Activated naive CD8-positive, alpha-beta T cell treated with anti-CD3 and anti-CD28 coated beads, Interleukin-2, amount 10 ng/mL, durations not matched to agents 7 days and 5 days (primary cell): ENCODE data around the gene NOS3. TPM values are rescaled to one million over a fixed set of nuclear protein-coding genes. Genes with fewer than 3 reads are reported as not detected.
"Not testable (repeated sequence)": the region's sequence is repeated elsewhere in the genome, so short reads cannot be mapped to it uniquely, and the experiment has no call there.

Experiments
- ATAC-seq: fragments of 150-1000 bp; cut with Tn5 transposase; one replicate; pipeline ENCODE4 v1.10.0; 2021; ENCODE audit warnings: low read depth, moderate library complexity
- POLR2A ChIA-PET: fragments of 350-600 bp; sonication (Branson Sonifier 250); formaldehyde crosslinking; loops from one replicate; lab custom pipeline; 2021; ENCODE audit warnings: antibody characterized with exemption; lab: Charles Lee
- DNase-seq: peaks from one replicate; pipeline ENCODE4 v3.0.0; 2021
- H3K27ac Mint-ChIP-seq: one replicate; pipeline ENCODE4 v1.8.0; 2022; ENCODE audit warnings: mild to moderate bottlenecking, mixed read lengths
- H3K27me3 Mint-ChIP-seq: one replicate; pipeline ENCODE4 v1.8.0; 2022; ENCODE audit warnings: mild to moderate bottlenecking, moderate library complexity, mixed read lengths
- H3K36me3 Mint-ChIP-seq: one replicate; pipeline ENCODE4 v1.8.0; 2021; ENCODE audit warnings: mild to moderate bottlenecking, mixed read lengths
- H3K4me1 Mint-ChIP-seq: one replicate; pipeline ENCODE4 v1.8.0; 2021; ENCODE audit warnings: mixed read lengths
- H3K4me3 Mint-ChIP-seq: one replicate; pipeline ENCODE4 v1.8.0; 2022; ENCODE audit warnings: mild to moderate bottlenecking, moderate library complexity, mixed read lengths
- H3K9me3 Mint-ChIP-seq: one replicate; pipeline ENCODE4 v1.8.0; 2021; ENCODE audit warnings: mixed read lengths
- total RNA-seq, 2 experiments: library from RNA; stranded (reverse); gene quantifications; one replicate each; pipeline ENCODE4 v1.2.3, GENCODE V29; 2021

The NOS3 gene
- total RNA-seq, 2 experiments from 2014 or later = 12.5 to 15.8 TPM

DNA sequence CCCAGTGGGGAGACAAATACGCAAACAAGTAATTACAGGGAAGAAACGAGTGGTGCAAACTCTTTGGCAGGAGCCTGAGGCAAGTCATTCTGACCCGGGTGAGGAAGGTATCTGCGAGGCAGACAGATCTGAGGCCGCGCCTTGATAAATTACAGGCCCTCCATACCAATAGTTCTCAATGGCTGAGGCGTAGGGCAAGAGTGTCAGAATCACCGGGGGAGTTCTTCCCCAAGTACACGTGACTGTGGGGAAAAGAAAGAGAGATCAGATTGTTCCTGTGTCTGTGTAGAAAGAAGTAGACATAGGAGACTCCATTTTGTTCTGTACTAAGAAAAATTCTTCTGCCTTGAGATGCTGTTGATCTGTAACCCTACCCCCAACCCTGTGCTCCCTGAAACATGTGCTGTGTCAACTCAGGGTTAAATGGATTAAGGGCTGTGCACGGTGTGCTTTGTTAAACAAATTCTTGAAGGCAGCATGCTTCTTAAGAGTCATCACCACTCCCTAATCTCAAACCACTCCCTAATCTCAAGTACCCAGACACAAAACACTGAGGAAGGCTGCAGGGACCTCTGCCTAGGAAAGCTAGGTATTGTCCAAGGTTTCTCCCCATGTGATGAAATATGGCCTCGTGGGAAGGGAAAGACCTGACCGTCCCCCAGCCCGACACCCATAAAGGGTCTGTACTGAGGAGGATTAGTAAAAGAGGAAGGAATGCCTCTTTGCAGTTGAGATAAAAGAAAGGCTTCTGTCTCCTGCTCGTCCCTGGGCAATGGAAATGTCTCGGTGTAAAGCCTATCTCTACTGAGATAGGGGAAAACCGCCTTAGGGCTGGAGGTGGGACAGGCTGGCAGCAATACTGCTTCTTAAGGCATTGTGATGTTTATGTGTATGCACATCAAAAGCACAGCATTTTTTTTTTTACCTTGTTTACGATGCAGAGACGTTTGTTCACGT is 36.2 kb downstream of the NOS3 start:
- POLR2A ChIA-PET = interaction anchor here (1.0 to 1.7 kb wide), 8 partner anchors 8 to 58 kb away, joined by 3 to 26 read pairs (median 9); partner anchors contain the start of genes SLC4A2 and TMUB1
- ATAC-seq, H3K9me3 Mint-ChIP-seq, H3K27me3 Mint-ChIP-seq, H3K36me3 Mint-ChIP-seq, DNase-seq: not testable (repeated sequence)
- peak overlapping the region; percentile 92 for H3K27ac Mint-ChIP-seq
- peaks cover 15% of the 10 kb centered on the region for H3K4me1 Mint-ChIP-seq
- peak overlapping the region; percentile 86 for H3K4me3 Mint-ChIP-seq

DNA sequence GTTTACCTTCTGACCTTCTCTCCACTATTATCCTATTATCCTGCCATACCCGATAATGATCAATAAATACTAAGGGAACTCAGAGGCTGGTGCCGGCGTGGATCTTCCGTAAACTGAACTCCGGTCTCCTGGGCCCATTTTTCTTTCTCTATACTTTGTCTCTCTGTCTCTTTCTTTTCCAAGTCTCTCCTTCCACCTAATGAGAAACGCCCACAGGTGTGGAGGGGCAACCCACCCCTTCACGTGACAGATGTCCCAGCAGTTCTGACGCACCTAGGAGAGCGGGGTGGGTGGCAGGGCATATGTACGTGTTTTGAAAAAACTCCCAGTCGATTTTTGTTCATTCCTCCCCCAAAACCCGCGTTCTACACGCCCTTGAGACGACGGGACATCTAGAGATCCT is 36.9 kb downstream of the NOS3 start:
- not testable (repeated sequence) for ATAC-seq, H3K36me3 Mint-ChIP-seq, DNase-seq, H3K9me3 Mint-ChIP-seq, H3K27me3 Mint-ChIP-seq
- Mint-ChIP-seq H3K4me1 (peaks cover 15% of the 10 kb centered on the region), H3K27ac (peak overlapping the region; percentile 92), H3K4me3 (peak overlapping the region; percentile 86)
- POLR2A ChIA-PET = interaction anchor here (0.6 to 1.7 kb wide), 13 partner anchors 9 to 272 kb away, joined by 3 to 26 read pairs (median 7); partner anchors contain the start of genes FASTK, SLC4A2 and TMUB1

DNA sequence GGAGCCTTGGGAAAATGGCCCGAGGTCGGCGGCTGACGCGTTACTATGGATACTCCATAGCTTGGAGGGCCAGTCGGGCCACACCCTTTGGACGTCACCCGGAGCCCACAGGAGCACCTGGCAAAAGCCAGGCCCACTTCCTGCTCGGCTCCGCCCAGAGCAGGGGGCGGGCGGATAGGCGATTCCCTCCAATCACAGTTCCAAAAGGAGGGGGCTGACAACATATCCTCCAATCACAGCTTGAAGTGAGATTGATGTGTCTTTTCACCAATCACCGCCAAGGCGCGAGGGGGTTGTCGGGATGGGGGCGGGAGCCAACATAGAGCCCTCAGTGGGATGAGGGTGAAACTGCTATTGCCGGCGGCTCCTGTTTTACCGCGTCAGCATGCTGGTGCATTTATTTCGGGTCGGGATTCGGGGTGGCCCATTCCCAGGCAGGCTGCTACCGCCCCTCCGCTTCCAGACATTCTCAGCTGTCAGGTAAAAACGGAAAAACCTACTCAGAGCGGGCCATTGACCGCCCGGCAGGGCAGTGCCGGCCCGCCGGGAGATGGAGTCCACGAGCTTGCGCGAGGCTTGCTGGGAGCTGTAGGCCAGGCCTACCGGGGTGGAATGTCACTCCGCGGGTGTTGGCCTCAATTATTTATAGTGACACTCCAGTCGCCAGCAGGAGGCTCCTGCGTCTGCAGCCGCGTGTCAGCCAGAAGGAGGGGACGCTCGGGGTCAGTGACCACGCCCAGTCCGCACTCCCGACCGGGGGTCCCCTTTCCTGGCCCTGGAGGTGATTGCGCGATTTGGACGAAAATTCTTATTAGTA is 37.5 kb downstream of the NOS3 start, which contains the start of gene ABCB8:
TSS of gene ABCB8 (plus strand) at position 320 of the 817 bp plus-strand sequence. CDS start at position 386, 66 bp downstream.
- ATAC-seq (peak; percentile 97), DNase-seq (peak; percentile 94)
- Mint-ChIP-seq H3K9me3 (no peaks in the 10 kb centered on the region), H3K27me3 (no peaks in the 10 kb centered on the region), H3K4me3 (peak within 1 kb of the TSS; percentile 86), H3K27ac (peak within 1 kb of the TSS; percentile 92), H3K4me1 (peaks cover 15% of the 10 kb centered on the region), H3K36me3 (peaks cover 2% of the 10 kb centered on the region)
- POLR2A ChIA-PET = interaction anchor here (0.6 to 1.7 kb wide), 16 partner anchors 10 to 273 kb away, joined by 3 to 26 read pairs (median 5); partner anchors contain the start of genes ABCF2, FASTK, SLC4A2 and TMUB1

DNA sequence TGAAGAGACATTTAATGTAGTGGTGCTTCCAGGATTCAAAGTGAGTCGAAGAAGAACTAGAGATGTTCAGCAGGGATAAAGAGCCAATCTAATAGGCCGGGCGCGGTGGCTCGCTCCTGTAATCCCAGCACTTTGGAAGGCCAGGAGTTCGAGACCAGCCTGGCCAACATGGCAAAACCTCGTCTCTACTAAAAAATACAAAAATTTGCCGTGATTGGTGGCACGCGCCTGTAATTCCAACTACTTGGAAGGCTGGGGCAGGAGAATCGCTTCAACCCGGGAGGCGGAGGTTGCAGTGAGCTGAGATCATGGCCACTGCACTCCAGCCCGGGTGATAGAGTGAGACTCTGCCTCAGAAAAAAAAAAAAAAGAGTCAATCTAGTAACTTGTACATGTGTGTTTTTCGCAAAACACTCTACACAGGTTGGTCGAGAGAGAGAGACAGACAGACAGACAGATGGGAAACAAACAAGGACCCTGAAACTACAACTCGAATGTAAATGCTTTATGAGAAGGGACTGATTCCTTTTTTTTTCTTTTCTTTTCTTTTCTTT is 38.2 kb downstream of the NOS3 start:
- Mint-ChIP-seq H3K36me3 (peaks cover 2% of the 10 kb centered on the region), H3K27ac (peak overlapping the region; percentile 92), H3K9me3 (no peaks in the 10 kb centered on the region), H3K27me3 (no peaks in the 10 kb centered on the region), H3K4me1 (peaks cover 15% of the 10 kb centered on the region), H3K4me3 (peak overlapping the region; percentile 86)
- ATAC-seq = no peak
- no peak for DNase-seq
- POLR2A ChIA-PET = interaction anchor here (0.7 to 1.7 kb wide), 13 partner anchors 9 to 198 kb away, joined by 3 to 26 read pairs (median 6); partner anchors contain the start of genes ABCF2, FASTK, SLC4A2 and TMUB1

DNA sequence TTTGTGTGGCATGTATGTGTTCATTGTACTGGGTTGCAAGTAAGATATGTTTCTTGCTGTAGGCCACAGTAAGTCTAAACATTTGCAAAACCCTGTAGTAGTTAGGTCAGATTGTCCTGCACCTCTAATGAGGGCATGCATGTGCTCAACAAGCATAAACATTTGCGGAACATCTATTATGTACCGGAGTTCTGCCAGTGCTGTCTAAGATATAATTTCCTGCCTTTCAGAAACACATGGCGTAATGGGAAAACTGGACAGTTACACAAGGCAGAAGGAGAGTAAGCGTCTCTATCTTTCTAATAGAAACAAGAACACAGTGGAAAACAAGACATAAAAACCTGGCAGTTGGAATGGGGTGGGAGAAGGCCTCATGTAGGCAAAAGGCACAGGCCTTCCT is 40.2 kb downstream of the NOS3 start:
- Mint-ChIP-seq H3K4me1 (peaks cover 15% of the 10 kb centered on the region), H3K27me3 (no peaks in the 10 kb centered on the region), H3K4me3 (no peak overlapping the region), H3K27ac (no peak overlapping the region), H3K9me3 (no peaks in the 10 kb centered on the region), H3K36me3 (peaks cover 2% of the 10 kb centered on the region)
- POLR2A ChIA-PET = no interaction called here
- DNase-seq = no peak
- no peak for ATAC-seq

DNA sequence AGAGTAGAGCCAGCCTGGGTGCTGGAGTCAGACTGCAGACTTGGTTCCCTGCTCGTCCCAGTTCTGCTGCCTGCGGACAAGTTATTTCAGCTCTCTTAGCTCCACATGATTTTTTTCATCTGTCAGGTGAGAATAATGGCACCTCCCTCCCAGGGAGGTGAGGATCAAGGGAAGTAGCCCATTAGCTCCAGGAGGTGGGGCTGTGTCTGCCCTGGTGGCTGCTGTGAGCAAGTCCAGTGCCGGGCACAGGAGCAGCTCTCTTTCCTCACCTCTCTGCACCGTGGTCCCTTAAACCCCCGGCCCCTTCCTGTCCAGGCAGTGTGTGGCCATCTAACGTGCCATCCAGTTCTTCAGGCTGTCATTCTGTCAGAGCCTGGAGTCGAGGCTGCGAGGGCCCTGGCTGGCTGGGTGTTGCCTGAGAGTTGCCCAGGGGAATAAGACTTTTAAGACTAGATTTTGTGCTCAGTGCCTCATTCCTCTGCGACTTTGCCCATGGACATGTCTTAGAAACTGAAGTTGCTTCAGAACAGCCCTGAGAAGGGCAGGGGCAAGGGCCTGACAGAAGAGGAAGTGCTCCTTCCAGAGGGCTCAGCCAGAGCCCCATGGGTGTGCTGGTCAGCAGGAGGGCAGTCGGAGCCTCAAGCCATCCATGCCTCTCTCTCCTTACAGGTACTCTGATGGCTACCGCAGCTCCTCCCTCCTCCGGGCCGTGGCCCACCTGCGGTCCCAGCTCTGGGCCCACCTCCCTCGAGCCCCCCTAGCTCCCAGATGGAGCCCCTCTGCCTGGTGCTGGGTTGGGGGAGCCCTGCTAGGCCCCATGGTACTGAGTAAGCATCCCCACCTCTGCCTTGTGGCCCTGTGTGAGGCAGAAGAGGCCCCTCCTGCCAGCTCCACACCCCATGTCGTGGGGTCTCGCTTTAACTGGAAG is 42.4 kb downstream of the NOS3 start:
- H3K27me3 Mint-ChIP-seq = no peaks in the 10 kb centered on the region
- peaks cover 8% of the 10 kb centered on the region for H3K4me1 Mint-ChIP-seq
- DNase-seq = no peak
- no peak overlapping the region for H3K27ac Mint-ChIP-seq
- H3K36me3 Mint-ChIP-seq = peaks cover 2% of the 10 kb centered on the region
- ATAC-seq = no peak
- H3K9me3 Mint-ChIP-seq = no peaks in the 10 kb centered on the region
- POLR2A ChIA-PET = interaction anchor here (0.9 kb wide), 1 partner anchor 13 kb away, joined by 3 read pairs; no protein-coding TSS in a partner anchor
- no peak overlapping the region for H3K4me3 Mint-ChIP-seq

DNA sequence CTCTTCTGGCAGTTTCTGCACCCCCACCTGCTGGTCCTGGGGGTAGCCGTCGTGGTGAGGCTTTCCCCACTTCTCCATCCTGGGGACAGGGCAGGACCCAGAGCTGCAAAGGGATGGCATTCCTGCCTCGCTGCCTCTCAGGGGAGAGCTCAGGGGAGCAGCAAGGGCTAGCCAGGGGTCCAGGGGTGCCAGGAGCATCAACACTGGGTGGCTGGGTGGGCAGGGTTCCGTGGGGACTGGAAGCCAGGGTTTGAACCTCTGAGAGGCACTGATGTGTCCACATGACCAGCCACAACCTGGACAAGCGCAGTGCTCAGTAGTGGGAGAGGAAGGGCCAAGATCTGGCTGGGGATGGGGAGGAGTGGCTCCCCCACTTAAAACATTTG is 43.0 kb downstream of the NOS3 start:
- no peak for DNase-seq
- ATAC-seq = no peak
- H3K4me1 Mint-ChIP-seq = peaks cover 5% of the 10 kb centered on the region
- H3K9me3 Mint-ChIP-seq = no peaks in the 10 kb centered on the region
- H3K4me3 Mint-ChIP-seq = no peak overlapping the region
- POLR2A ChIA-PET = interaction anchor here (0.9 kb wide), 1 partner anchor 12 kb away, joined by 3 read pairs; no protein-coding TSS in a partner anchor
- H3K27ac Mint-ChIP-seq = no peak overlapping the region
- H3K36me3 Mint-ChIP-seq = no peaks in the 10 kb centered on the region
- no peaks in the 10 kb centered on the region for H3K27me3 Mint-ChIP-seq

DNA sequence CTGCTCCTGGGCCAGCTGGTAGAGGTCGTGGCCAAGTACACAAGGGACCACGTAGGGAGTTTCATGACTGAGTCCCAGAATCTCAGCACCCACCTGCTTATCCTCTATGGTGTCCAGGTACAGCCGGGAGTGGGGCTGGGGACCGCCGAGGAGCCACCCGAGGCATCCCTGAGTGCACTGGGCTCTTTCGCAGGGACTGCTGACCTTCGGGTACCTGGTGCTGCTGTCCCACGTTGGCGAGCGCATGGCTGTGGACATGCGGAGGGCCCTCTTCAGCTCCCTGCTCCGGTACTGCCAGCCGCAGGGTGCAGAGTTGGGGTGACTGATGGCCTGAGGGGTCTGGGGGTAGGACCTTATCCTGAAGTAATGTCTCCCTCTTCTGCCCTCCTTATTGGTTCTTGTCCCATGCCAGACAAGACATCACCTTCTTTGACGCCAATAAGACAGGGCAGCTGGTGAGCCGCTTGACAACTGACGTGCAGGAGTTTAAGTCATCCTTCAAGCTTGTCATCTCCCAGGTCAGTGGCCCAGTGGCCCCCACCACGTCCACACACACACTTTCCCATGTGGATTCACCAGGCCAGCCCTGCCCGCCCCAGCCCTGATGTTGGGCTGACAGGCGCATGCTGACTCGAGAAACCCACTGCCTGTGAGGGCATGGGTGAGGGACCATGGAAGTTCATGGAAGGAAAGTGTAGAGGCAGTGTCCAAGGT is 43.7 kb downstream of the NOS3 start:
- no peaks in the 10 kb centered on the region for H3K9me3 Mint-ChIP-seq
- H3K4me1 Mint-ChIP-seq = peaks cover 6% of the 10 kb centered on the region
- no peak overlapping the region for H3K4me3 Mint-ChIP-seq
- H3K27me3 Mint-ChIP-seq = no peaks in the 10 kb centered on the region
- POLR2A ChIA-PET = interaction anchor here (0.9 kb wide), 1 partner anchor 12 kb away, joined by 3 read pairs; no protein-coding TSS in a partner anchor
- H3K27ac Mint-ChIP-seq = no peak overlapping the region
- peaks cover 2% of the 10 kb centered on the region for H3K36me3 Mint-ChIP-seq
- ATAC-seq = no peak
- no peak for DNase-seq

DNA sequence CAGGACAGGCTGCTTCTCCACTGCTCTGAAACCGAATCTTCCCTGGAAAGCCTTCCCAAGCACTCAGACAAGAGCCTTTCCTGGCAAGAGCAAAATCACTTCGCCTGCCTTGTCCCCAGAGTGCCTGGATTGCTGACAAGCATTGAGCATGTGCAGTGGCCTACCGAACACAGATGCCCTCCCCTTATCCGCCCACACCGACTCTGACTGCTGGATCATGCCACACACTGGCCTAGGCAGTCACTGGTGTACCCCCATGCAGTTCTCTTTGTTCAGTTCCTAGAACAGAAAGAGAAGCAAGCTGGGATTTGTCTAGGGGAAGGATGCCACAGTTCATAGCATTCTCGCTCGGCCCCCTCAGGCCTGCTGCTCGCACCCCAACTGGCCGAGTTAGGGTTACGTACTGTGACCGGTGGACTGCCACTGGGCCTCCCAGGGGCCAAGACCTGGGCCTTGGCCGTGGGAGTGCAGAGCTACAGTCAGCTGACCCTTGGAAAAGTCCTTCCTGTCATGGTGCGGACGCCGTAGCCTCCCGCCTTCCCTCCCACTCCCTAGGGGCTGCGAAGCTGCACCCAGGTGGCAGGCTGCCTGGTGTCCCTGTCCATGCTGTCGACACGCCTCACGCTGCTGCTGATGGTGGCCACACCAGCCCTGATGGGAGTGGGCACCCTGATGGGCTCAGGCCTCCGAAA is 44.4 kb downstream of the NOS3 start:
- POLR2A ChIA-PET = no interaction called here

DNA sequence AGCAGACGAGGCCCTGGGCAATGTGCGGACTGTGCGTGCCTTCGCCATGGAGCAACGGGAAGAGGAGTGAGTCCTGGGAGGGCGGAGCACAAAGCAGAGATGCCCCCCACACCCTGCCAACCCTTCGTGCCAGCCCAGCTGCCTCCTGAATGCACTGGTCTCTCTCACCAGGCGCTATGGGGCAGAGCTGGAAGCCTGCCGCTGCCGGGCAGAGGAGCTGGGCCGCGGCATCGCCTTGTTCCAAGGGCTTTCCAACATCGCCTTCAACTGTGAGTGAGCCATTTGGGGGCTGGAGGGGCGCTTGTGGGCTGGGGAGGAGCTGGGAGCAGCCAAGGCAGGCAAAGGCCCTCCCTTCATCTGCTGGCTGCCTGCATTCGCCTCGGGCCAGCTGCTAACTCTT is 45.1 kb downstream of the NOS3 start:
- POLR2A ChIA-PET = no interaction called here
- Mint-ChIP-seq H3K36me3 (peaks cover 2% of the 10 kb centered on the region), H3K4me3 (no peak overlapping the region), H3K27me3 (no peaks in the 10 kb centered on the region), H3K9me3 (no peaks in the 10 kb centered on the region), H3K27ac (no peak overlapping the region), H3K4me1 (peaks cover 4% of the 10 kb centered on the region)
- no peak for ATAC-seq
- DNase-seq = no peak

More for the DNA sequence above, 44.4 kb downstream of the NOS3 start:
- Mint-ChIP-seq H3K4me3 (no peak overlapping the region), H3K27ac (no peak overlapping the region), H3K36me3 (peaks cover 2% of the 10 kb centered on the region), H3K4me1 (peaks cover 4% of the 10 kb centered on the region), H3K27me3 (no peaks in the 10 kb centered on the region), H3K9me3 (no peaks in the 10 kb centered on the region)
- DNase-seq (no peak), ATAC-seq (no peak)
